Pancreas (tissue), 10 donors: ENCODE measurements around the gene NUDT4. TPM values are rescaled to one million over a fixed set of nuclear protein-coding genes. Genes with fewer than 3 reads are reported as not detected.
"Not testable (repeated sequence)": the region's sequence is repeated elsewhere in the genome, so short reads cannot be mapped to it uniquely, and the experiment has no call there.

Source experiments
- ATAC-seq, 4 donors: fragments of 200-7000 bp; cut with Tn5 transposase; one replicate each; pipeline versions ENCODE4 v1.8.0 to v1.9.1; 2020; ENCODE audit warnings: mild to moderate bottlenecking in 4 of 4, moderate library complexity in 4 of 4
- DNase-seq, 6 donors: peaks; one replicate each; pipeline ENCODE4 v3.0.0-alpha.2; 2020
- FAIRE-seq: peaks from 2 replicates; lab custom pipeline; 2012; peaks lifted over from hg19 to GRCh38; lab: Jason Lieb, UNC
- H3K27ac ChIP-seq, 4 donors: fragments of 200-600 bp; sonication (generic); 1 replicate in 3 of 4; 2 replicates in 1 of 4; pipeline versions ENCODE4 v1.5.0 to v1.8.0; 2020
- H3K27me3 ChIP-seq, 4 donors: fragments of 200-600 bp; one replicate each; pipeline ENCODE4 v1.8.0; 2021
- H3K36me3 ChIP-seq, 3 donors: fragments of 200-600 bp; sonication (generic) in 1 of 3; one replicate each; pipeline versions ENCODE4 v1.5.0 to v1.8.0; 2020 to 2021
- H3K4me1 ChIP-seq, 3 donors: fragments of 200-600 bp; one replicate each; pipeline ENCODE4 v1.8.0; 2021
- H3K4me3 ChIP-seq, 4 donors: fragments of 200-600 bp; sonication (generic) in 2 of 4; one replicate each; pipeline versions ENCODE4 v1.5.0 to v1.8.0; 2020 to 2021
- H3K9me3 ChIP-seq, 4 donors: fragments of 200-600 bp; one replicate each; pipeline ENCODE4 v1.8.0; 2021
- WGBS, 2 donors: extraction: QIAGEN DNeasy Blood & Tissue Kit; methylation state at CpG; one replicate each; pipeline ENCODE4 v1.1.7; 2013; 5-methylcytosine and 5-hydroxymethylcytosine counted together
- intact Hi-C, 3 donors: fragments of 100-400 bp; cut with DNase I; formaldehyde crosslinking; loops; one replicate each; pipeline versions ENCODE4 v1.11.1 to v1.14.2; 2022
- polyA plus RNA-seq, 2 donors: library from polyadenylated mRNA; stranded (reverse); fragments of 200-250 nt; gene quantifications; one replicate each; pipeline ENCODE4 v1.2.3, GENCODE V29; 2013
- total RNA-seq, 6 donors: library from RNA; stranded (reverse); fragmentation: NEBNext Ultra II Directional in 4 of 6; extraction: Animal tissue kit (Norgen Biotek cat#: 25700) in 4 of 6; gene quantifications; one replicate each; pipeline versions ENCODE4 v1.2.1 to v1.2.4, GENCODE V29; 2021 to 2023
- TF ChIP-seq, protein P1 (sequence below), 4 donors: fragments of 200-600 bp; sonication (generic) in 3 of 4; IDR thresholded peaks; one replicate each; pipeline versions ENCODE4 v1.5.0 to v1.8.0; 2021; ENCODE audit warnings: antibody characterized with exemption in 4 of 4
- donor health status: healthy with polysubstance abuse.
- donor health status: DM: no; HTN: no; CAD: no; lungs with moderate emphysema.
- donor health status: DM: no; HTN: no; CAD: no.
- donor health status: control.
- donor health status: control.
- donor health status: Bipolar disorder and iron deficiency.
- donor health status: DM: yes; HTN: yes; CAD: no.
- donor health status: DM: no; HTN: no; CAD: no.
- donor health status: DM: no; HTN: no; CAD: no.
- donor health status: DM: yes; HTN: yes; CAD: no.

The NUDT4 gene
- total and polyA plus RNA-seq, 8 donors, result 16.0 to 77.5 (median 45.5) TPM

- DNase-seq, result no peak
- Histone ChIP-seq H3K27me3 (no peaks in the 10 kb centered on the region), H3K4me1 (peaks cover 3 to 13% (median 7%) of the 10 kb centered on the region in 3 donors), H3K9me3 (no peaks in the 10 kb centered on the region), H3K27ac (peak overlapping the region; percentile 3 to 95 (median 90)), H3K36me3 (no peaks in the 10 kb centered on the region), H3K4me3 (peak overlapping the region; percentile 78 to 95 (median 83))
- WGBS, 2 donors, result 2 to 3% methylated on average over 8 of the region's 8 CpGs
- intact Hi-C loops, result no loop called here
- ATAC-seq, result no peak
- FAIRE-seq, result no peak
- TF ChIP-seq, protein P1, sequence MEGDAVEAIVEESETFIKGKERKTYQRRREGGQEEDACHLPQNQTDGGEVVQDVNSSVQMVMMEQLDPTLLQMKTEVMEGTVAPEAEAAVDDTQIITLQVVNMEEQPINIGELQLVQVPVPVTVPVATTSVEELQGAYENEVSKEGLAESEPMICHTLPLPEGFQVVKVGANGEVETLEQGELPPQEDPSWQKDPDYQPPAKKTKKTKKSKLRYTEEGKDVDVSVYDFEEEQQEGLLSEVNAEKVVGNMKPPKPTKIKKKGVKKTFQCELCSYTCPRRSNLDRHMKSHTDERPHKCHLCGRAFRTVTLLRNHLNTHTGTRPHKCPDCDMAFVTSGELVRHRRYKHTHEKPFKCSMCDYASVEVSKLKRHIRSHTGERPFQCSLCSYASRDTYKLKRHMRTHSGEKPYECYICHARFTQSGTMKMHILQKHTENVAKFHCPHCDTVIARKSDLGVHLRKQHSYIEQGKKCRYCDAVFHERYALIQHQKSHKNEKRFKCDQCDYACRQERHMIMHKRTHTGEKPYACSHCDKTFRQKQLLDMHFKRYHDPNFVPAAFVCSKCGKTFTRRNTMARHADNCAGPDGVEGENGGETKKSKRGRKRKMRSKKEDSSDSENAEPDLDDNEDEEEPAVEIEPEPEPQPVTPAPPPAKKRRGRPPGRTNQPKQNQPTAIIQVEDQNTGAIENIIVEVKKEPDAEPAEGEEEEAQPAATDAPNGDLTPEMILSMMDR (IDR thresholded peaks at IDR 0.05), result no peak
These were observed 1.7 kb downstream of the NUDT4 start for GRCh38 chr12:93379326-93379980.

DNA sequence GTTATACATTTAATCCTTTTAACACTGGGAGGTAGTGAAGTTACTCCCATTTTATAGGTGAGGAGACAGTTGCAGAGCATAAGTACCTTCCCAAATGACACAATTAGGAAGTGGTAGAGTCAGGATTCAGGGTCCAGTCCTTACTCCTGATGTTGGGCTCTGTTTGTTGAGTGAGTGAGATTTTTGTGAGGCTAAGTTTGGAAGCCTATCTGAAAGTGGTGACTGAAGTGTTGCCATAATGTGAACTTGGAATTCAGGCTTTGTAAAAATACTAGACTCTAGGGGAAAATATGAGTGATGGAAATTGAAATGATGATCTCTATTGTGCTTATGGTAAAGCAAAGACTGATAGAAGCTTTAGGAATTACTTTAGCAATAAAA is 2.2 kb downstream of the NUDT4 start:
- Histone ChIP-seq H3K27ac (peak overlapping the region in 3 of 4 donors; percentile 3 to 95 (median 93)), H3K4me3 (peak overlapping the region; percentile 78 to 95 (median 83)), H3K9me3 (no peaks in the 10 kb centered on the region), H3K27me3 (no peaks in the 10 kb centered on the region), H3K4me1 (peaks cover 3 to 13% (median 7%) of the 10 kb centered on the region in 3 donors), H3K36me3 (no peaks in the 10 kb centered on the region)
- DNase-seq (no peak), FAIRE-seq (no peak), ATAC-seq (no peak)
- intact Hi-C loops, result no loop called here
- TF ChIP-seq, protein P1 (IDR thresholded peaks at IDR 0.05), result no peak

DNA sequence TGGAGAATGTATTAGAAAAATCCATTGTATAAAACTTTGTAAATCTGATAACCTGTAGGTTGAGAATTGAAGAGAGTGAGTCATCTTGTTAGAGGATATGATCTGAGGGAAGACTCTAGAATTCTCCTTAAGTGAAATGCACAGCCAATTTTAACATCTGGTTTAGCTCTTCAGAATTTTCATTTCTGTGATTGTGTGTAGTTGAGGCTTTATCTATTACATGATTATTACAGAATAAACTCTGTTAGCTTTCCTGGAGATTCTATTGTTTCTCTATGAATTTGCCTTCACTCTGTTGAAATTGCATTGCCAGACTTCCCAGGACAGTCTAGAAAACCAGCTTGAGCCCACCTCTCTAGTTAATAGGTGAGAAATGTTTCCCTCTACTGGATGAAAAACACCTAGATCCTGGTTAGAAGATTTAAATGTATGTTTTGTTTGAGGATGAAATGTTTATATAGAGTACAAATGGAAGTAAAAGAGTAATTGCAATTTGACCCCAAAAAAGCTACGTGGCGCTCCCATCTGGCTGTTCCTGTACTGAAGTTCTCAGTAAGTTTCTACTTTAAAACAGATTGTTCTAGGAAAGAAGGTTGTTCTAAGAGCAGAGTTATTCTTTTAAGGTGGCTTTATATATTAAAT is 2.9 kb downstream of the NUDT4 start:
- H3K9me3 ChIP-seq, result no peaks in the 10 kb centered on the region
- peak overlapping the region in 3 of 4 donors; percentile 9 to 95 (median 85) for H3K4me3 ChIP-seq
- no peaks in the 10 kb centered on the region for H3K36me3 ChIP-seq
- WGBS, 2 donors, result 30 to 49% methylated on average over 2 of the region's 2 CpGs
- DNase-seq (no peak), ATAC-seq (no peak), FAIRE-seq (no peak)
- intact Hi-C loops, result no loop called here
- TF ChIP-seq, protein P1 (IDR thresholded peaks at IDR 0.05), result no peak
- peak overlapping the region in 3 of 4 donors; percentile 19 to 95 (median 93) for H3K27ac ChIP-seq
- peaks cover 3 to 13% (median 7%) of the 10 kb centered on the region in 3 donors for H3K4me1 ChIP-seq
- no peaks in the 10 kb centered on the region for H3K27me3 ChIP-seq

GRCh38 chr12:93381161-93381975 is 3.6 kb downstream of the NUDT4 start:
- peaks cover 3 to 13% (median 7%) of the 10 kb centered on the region in 3 donors for H3K4me1 ChIP-seq
- H3K36me3 ChIP-seq, result no peaks in the 10 kb centered on the region
- DNase-seq (no peak), ATAC-seq (no peak), FAIRE-seq (no peak)
- intact Hi-C loops, result no loop called here
- TF ChIP-seq, protein P1 (IDR thresholded peaks at IDR 0.05), result no peak
- peak overlapping the region in 3 of 4 donors; percentile 19 to 95 (median 93) for H3K27ac ChIP-seq
- WGBS, 2 donors, result 44 to 53% methylated on average over 5 of the region's 5 CpGs
- H3K4me3 ChIP-seq, result peak overlapping the region in 3 of 4 donors; percentile 9 to 95 (median 85)
- H3K9me3 ChIP-seq, result no peaks in the 10 kb centered on the region
- H3K27me3 ChIP-seq, result no peaks in the 10 kb centered on the region

DNA sequence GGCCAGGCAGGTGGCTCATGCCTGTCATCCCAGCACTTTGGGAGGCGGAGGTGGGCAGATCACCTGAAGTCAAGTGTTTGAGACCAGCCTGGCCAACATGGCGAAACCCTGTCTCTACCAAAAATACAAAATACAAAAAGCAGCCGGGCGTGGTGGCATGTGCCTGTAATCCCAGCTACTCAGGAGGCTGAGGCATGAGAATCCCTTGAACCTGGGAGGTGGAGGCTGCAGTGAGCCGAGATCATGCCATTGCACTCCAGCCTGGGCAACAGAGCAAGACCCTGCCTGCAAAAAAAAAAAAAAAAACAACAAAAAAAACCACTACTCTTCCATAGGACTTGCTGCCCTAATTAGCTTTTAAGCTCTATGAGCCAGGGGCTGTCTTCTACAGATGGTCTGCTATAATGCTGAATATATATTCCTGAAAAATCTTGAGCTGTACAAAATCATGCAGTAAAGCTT is 4.3 kb downstream of the NUDT4 start:
- not testable (repeated sequence) for FAIRE-seq, DNase-seq

More for the DNA sequence above, 4.3 kb downstream of the NUDT4 start:
- ATAC-seq, H3K27me3 ChIP-seq, H3K36me3 ChIP-seq, H3K9me3 ChIP-seq, intact Hi-C loops: not testable (repeated sequence)
- Histone ChIP-seq H3K4me1 (peaks cover 3 to 13% (median 3%) of the 10 kb centered on the region in 3 donors), H3K27ac (peak overlapping the region in 1 of 4 donors; percentile 93), H3K4me3 (peak overlapping the region in 1 of 4 donors; percentile 95)
- 68 to 75% methylated on average over 5 of the region's 5 CpGs for WGBS, 2 donors
